Breast epithelium (tissue), 4 donors: Measurements from ENCODE around the gene GNG11. TPM values are rescaled to one million over a fixed set of nuclear protein-coding genes. Genes with fewer than 3 reads are reported as not detected.
"Not testable (repeated sequence)": the region's sequence is repeated elsewhere in the genome, so short reads cannot be mapped to it uniquely, and the experiment has no call there.

Source experiments
- DNase-seq, 2 donors: peaks; one replicate each; pipeline ENCODE4 v3.0.0-alpha.2; 2019; ENCODE audit warnings: low spot score in 2 of 2
- H3K27ac ChIP-seq, 2 donors: fragments of 200-600 bp; sonication (generic) in 1 of 2; one replicate each; pipeline ENCODE4 v1.5.1; 2016 to 2019; ENCODE audit warnings: mild to moderate bottlenecking in 1 of 2
- H3K27me3 ChIP-seq, 2 donors: fragments of 200-600 bp; sonication (generic) in 1 of 2; one replicate each; pipeline versions ENCODE4 v1.5.1 to v1.6.0; 2017 to 2019; ENCODE audit warnings: control low read depth in 1 of 2, mild to moderate bottlenecking in 1 of 2
- H3K36me3 ChIP-seq: fragments of 200-600 bp; one replicate; pipeline ENCODE4 v1.5.1; 2019
- H3K4me1 ChIP-seq, 2 donors: fragments of 200-600 bp; sonication (generic); one replicate each; pipeline ENCODE4 v1.5.1; 2016 to 2019; ENCODE audit warnings: control low read depth in 1 of 2
- H3K4me3 ChIP-seq, 3 donors: fragments of 200-600 bp; sonication (generic); 1 replicate in 2 of 3; 2 replicates in 1 of 3; pipeline ENCODE4 v1.5.1; 2016 to 2019; ENCODE audit warnings: mild to moderate bottlenecking in 3 of 3, moderate library complexity in 2 of 3
- H3K9me3 ChIP-seq, 2 donors: fragments of 200-600 bp; sonication (generic) in 1 of 2; one replicate each; pipeline ENCODE4 v1.5.1; 2016 to 2019; ENCODE audit warnings: control low read depth in 1 of 2
- CTCF ChIP-seq, 3 donors: fragments of 450-650 bp; IDR thresholded peaks; one replicate each; pipeline ENCODE4 v1.5.1; 2016 to 2017; ENCODE audit warnings: antibody characterized with exemption in 3 of 3, mild to moderate bottlenecking in 3 of 3, moderate library complexity in 3 of 3
- POLR2A ChIP-seq: fragments of 450-650 bp; IDR thresholded peaks from one replicate; pipeline ENCODE4 v1.6.1; 2016; ENCODE audit warnings: antibody characterized with exemption, mild to moderate bottlenecking, moderate library complexity
- POLR2AphosphoS5 ChIP-seq, 3 donors: sonication (generic); formaldehyde crosslinking; IDR thresholded peaks; one replicate each; pipeline ENCODE4 v1.6.1; 2017; ENCODE audit warnings: antibody characterized with exemption in 3 of 3
- intact Hi-C: fragments of 100-400 bp; cut with DNase I; formaldehyde crosslinking; loops from one replicate; pipeline ENCODE4 v1.15.1; 2023; ENCODE audit warnings: low total_unique reads
- total RNA-seq, 3 donors: library from RNA; depleted of rRNA; stranded (reverse); fragments of >200 nt; gene quantifications; one replicate each; pipeline ENCODE4 v1.1.0, GENCODE V29; 2016

GNG11 gene
- total RNA-seq, 3 donors from 2014 or later, result 17.3 to 40.0 (median 25.4) TPM

- TF ChIP-seq CTCF (IDR thresholded peaks at IDR 0.05), result peak; percentile 26 to 40 (median 34)
- no peak for TF ChIP-seq POLR2A
- no peak overlapping the region for H3K4me3 ChIP-seq
- H3K27ac ChIP-seq, result no peak overlapping the region
- intact Hi-C loops, result no loop called here
- no peaks in the 10 kb centered on the region for H3K36me3 ChIP-seq
- DNase-seq, result no peak
- H3K4me1 ChIP-seq, result no peaks in the 10 kb centered on the region
- no peaks in the 10 kb centered on the region for H3K9me3 ChIP-seq
- no peaks in the 10 kb centered on the region for H3K27me3 ChIP-seq
These were observed 18.6 kb upstream of the GNG11 start for GRCh38 chr7:93902777-93903423.

- no peak for DNase-seq
- H3K27ac ChIP-seq, result no peak within 1 kb of the TSS
- TF ChIP-seq CTCF (IDR thresholded peaks at IDR 0.05) (no peak), POLR2A (no peak), POLR2AphosphoS5 (IDR thresholded peaks at IDR 0.05) (no peak)
- H3K4me3 ChIP-seq, result no peak within 1 kb of the TSS
- H3K4me1 ChIP-seq, result no peaks in the 10 kb centered on the region
- intact Hi-C loops, result no loop called here
- no peaks in the 10 kb centered on the region for H3K9me3 ChIP-seq
- no peaks in the 10 kb centered on the region for H3K36me3 ChIP-seq
- H3K27me3 ChIP-seq, result no peaks in the 10 kb centered on the region
These were observed 15.3 kb upstream of the GNG11 start, which contains the start of gene GNGT1 for GRCh38 chr7:93906267-93906666. Gene GNGT1 (plus strand): TSS chr7:93906567. CDS start chr7:93906747, 180 bp downstream.

- Histone ChIP-seq H3K9me3 (no peaks in the 10 kb centered on the region), H3K27ac (peak overlapping the region in 1 of 2 donors; percentile 70), H3K36me3 (no peaks in the 10 kb centered on the region), H3K27me3 (no peaks in the 10 kb centered on the region), H3K4me3 (no peak overlapping the region), H3K4me1 (no peaks in the 10 kb centered on the region)
- no peak for DNase-seq
- intact Hi-C loops, result no loop called here
- TF ChIP-seq CTCF (IDR thresholded peaks at IDR 0.05) (no peak), POLR2A (no peak), POLR2AphosphoS5 (IDR thresholded peaks at IDR 0.05) (peak in 1 of 3 donors; percentile 65)
These were observed 11.2 kb upstream of the GNG11 start for GRCh38 chr7:93910076-93910994.

GRCh38 chr7:93911242-93911641 lies 10.3 kb upstream of the GNG11 start:
- H3K9me3 ChIP-seq, H3K27me3 ChIP-seq, intact Hi-C loops, H3K36me3 ChIP-seq, H3K4me1 ChIP-seq, H3K27ac ChIP-seq, DNase-seq, H3K4me3 ChIP-seq: not testable (repeated sequence)

GRCh38 chr7:93911661-93912060 lies 9.9 kb upstream of the GNG11 start:
- intact Hi-C loops, H3K27me3 ChIP-seq, H3K9me3 ChIP-seq, H3K4me1 ChIP-seq, DNase-seq, H3K4me3 ChIP-seq, H3K36me3 ChIP-seq, H3K27ac ChIP-seq: not testable (repeated sequence)

- TF ChIP-seq CTCF (IDR thresholded peaks at IDR 0.05) (no peak), POLR2AphosphoS5 (IDR thresholded peaks at IDR 0.05) (no peak), POLR2A (no peak)
- no peaks in the 10 kb centered on the region for H3K36me3 ChIP-seq
- DNase-seq, result no peak
- H3K4me1 ChIP-seq, result no peaks in the 10 kb centered on the region
- H3K9me3 ChIP-seq, result no peaks in the 10 kb centered on the region
- intact Hi-C loops, result no loop called here
- no peaks in the 10 kb centered on the region for H3K27me3 ChIP-seq
- no peak overlapping the region for H3K4me3 ChIP-seq
- peak overlapping the region in 1 of 2 donors; percentile 43 for H3K27ac ChIP-seq
These were observed 8.3 kb upstream of the GNG11 start for GRCh38 chr7:93913197-93913596.
